Measurements from ENCODE around the gene BRI3. TPM values are rescaled to one million over a fixed set of nuclear protein-coding genes. Genes with fewer than 3 reads are reported as not detected.

BRI3 gene
- total RNA-seq, 1 donor from 2014 or later = 344 TPM

DNA sequence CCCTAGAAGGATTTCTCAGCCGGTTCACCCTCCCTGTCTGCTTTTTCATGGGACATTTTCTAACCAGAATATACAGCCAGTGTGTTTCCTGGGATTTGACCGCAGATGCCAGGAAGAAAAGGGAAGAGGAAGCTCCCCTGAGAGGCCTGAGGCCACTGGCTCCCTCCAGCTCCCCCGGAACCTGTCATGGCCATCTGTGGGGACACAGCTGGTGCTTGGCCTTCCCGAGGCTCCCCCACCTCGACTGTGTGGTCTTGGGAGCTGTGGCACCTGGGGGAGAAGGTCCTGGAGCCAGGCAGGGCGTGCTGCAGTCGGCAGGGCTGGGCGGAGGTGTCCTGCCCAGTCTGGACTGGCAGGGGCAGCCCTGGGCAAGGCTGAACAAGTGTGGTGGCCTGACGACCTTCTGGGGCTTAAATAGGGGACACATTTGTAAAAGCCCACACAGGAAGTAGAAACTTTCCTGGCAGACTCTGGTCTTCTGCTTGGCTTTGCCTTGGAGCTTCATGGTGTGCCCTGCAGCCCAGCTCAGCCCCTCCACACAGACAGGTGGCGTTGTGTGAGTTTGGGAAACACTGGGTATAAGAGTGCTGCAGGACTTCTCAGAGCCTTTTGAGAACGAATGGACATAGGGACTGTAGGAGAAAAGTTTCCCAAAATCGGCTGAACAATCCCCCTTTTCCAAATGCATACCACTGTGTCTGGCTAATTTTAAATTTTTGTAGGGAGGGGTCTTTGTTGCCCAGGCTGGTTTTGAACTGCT lies 6.8 kb downstream of the BRI3 start:
- Mint-ChIP-seq H3K4me1 (ENCODE audit: unreplicated experiment) (peaks cover 49% of the 10 kb centered on the region), H3K4me3 (ENCODE audit: unreplicated experiment) (no peak overlapping the region)
- DNase-seq (ENCODE audit: extremely low spot score, unreplicated experiment) = no peak

DNA sequence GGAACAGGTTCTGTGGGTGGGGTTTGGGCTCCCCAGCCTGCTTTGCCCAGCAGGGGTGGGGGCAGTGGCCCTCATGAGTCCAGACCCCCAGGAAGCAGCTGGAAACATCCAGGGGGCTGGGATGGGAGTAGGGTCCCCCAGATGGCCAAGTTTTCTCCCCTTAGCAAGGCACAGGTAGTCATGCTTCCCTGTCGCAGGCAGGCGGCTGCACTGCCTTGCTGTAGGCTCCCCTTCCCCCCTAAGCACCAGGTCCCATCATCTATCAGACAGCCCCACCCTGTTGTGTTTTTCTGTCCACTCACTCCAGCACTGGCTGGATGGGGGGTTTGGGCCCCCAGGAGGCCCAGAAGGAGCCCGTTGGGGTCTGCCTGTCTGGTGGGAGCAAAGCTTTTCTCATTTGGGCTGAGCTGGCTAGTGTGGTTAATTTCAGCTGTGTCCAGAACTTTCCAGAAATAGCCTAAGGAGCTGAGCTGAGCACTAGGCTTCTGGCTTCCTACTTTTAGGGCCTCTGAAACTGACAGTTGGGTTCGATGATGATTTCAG lies 7.9 kb downstream of the BRI3 start:
- H3K4me1 Mint-ChIP-seq (ENCODE audit: unreplicated experiment) = peaks cover 40% of the 10 kb centered on the region
- peaks cover 15% of the 10 kb centered on the region for H3K36me3 Mint-ChIP-seq (ENCODE audit: unreplicated experiment)
- H3K4me3 Mint-ChIP-seq (ENCODE audit: unreplicated experiment) = no peak overlapping the region
- H3K9me3 Mint-ChIP-seq (ENCODE audit: unreplicated experiment) = no peaks in the 10 kb centered on the region
- TF ChIP-seq CTCF (IDR thresholded peaks at IDR 0.05) = no peak
- peak overlapping the region; percentile 14 for H3K27ac Mint-ChIP-seq (ENCODE audit: unreplicated experiment)
- no peak for DNase-seq (ENCODE audit: extremely low spot score, unreplicated experiment)
- no peaks in the 10 kb centered on the region for H3K27me3 Mint-ChIP-seq (ENCODE audit: unreplicated experiment)

More for the DNA sequence above, 6.8 kb downstream of the BRI3 start:
- peaks cover 13% of the 10 kb centered on the region for H3K36me3 Mint-ChIP-seq (ENCODE audit: unreplicated experiment)
- peak overlapping the region; percentile 27 for H3K27ac Mint-ChIP-seq (ENCODE audit: unreplicated experiment)
- H3K9me3 Mint-ChIP-seq (ENCODE audit: unreplicated experiment) = no peaks in the 10 kb centered on the region
- TF ChIP-seq CTCF (IDR thresholded peaks at IDR 0.05) = no peak
- H3K27me3 Mint-ChIP-seq (ENCODE audit: unreplicated experiment) = no peaks in the 10 kb centered on the region

- H3K4me3 Mint-ChIP-seq (ENCODE audit: unreplicated experiment) = no peak overlapping the region
- TF ChIP-seq CTCF (IDR thresholded peaks at IDR 0.05) = peak; percentile 10
- H3K27me3 Mint-ChIP-seq (ENCODE audit: unreplicated experiment) = no peaks in the 10 kb centered on the region
- DNase-seq (ENCODE audit: extremely low spot score, unreplicated experiment) = no peak
- peaks cover 31% of the 10 kb centered on the region for H3K4me1 Mint-ChIP-seq (ENCODE audit: unreplicated experiment)
- no peaks in the 10 kb centered on the region for H3K9me3 Mint-ChIP-seq (ENCODE audit: unreplicated experiment)
- H3K27ac Mint-ChIP-seq (ENCODE audit: unreplicated experiment) = no peak overlapping the region
- peaks cover 18% of the 10 kb centered on the region for H3K36me3 Mint-ChIP-seq (ENCODE audit: unreplicated experiment)
These were observed 10.2 kb downstream of the BRI3 start for GRCh38 chr7:98291717-98292116.

GRCh38 chr7:98293265-98293664 lies 11.8 kb downstream of the BRI3 start:
- Mint-ChIP-seq H3K4me3 (ENCODE audit: unreplicated experiment) (no peak overlapping the region), H3K27me3 (ENCODE audit: unreplicated experiment) (no peaks in the 10 kb centered on the region), H3K9me3 (ENCODE audit: unreplicated experiment) (no peaks in the 10 kb centered on the region), H3K27ac (ENCODE audit: unreplicated experiment) (no peak overlapping the region), H3K36me3 (ENCODE audit: unreplicated experiment) (peaks cover 22% of the 10 kb centered on the region), H3K4me1 (ENCODE audit: unreplicated experiment) (peaks cover 27% of the 10 kb centered on the region)
- TF ChIP-seq CTCF (IDR thresholded peaks at IDR 0.05) = no peak
- no peak for DNase-seq (ENCODE audit: extremely low spot score, unreplicated experiment)

DNA sequence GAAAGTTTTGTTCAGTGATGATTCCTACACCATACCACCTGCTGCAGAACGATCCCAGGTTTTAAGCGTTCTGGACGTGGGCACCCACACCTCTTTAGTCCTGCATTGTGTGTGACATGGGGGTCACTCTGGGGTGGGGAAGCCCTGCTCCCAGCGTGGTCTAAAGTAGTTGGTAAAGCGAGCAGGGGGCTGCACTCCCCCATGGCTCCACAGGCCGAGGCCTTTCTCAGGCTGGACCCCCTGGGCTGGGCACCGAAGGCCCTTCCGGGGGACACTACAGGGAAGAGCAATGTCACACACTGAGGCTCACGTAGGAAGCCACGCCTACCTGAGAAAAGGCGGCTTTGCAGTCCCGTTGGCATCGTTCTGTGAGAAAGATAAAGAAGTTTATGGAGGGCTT lies 12.3 kb downstream of the BRI3 start:
- H3K4me3 Mint-ChIP-seq (ENCODE audit: unreplicated experiment) = no peak overlapping the region
- H3K27ac Mint-ChIP-seq (ENCODE audit: unreplicated experiment) = no peak overlapping the region
- TF ChIP-seq CTCF (IDR thresholded peaks at IDR 0.05) = no peak
- peaks cover 24% of the 10 kb centered on the region for H3K4me1 Mint-ChIP-seq (ENCODE audit: unreplicated experiment)
- no peak for DNase-seq (ENCODE audit: extremely low spot score, unreplicated experiment)
- peaks cover 20% of the 10 kb centered on the region for H3K36me3 Mint-ChIP-seq (ENCODE audit: unreplicated experiment)
- H3K9me3 Mint-ChIP-seq (ENCODE audit: unreplicated experiment) = no peaks in the 10 kb centered on the region
- no peaks in the 10 kb centered on the region for H3K27me3 Mint-ChIP-seq (ENCODE audit: unreplicated experiment)

Measured in osteocyte (in vitro differentiated cells).